ENCODE results near the gene SLC37A1. TPM values are rescaled to one million over a fixed set of nuclear protein-coding genes. Genes with fewer than 3 reads are reported as not detected.

The SLC37A1 gene
- total and polyA plus RNA-seq, 9 of the 15 experiments (the other 6 are each of a cell fraction or from before 2014, with no cell fraction given): 0.06 to 3.4 (median 0.40) TPM

DNA sequence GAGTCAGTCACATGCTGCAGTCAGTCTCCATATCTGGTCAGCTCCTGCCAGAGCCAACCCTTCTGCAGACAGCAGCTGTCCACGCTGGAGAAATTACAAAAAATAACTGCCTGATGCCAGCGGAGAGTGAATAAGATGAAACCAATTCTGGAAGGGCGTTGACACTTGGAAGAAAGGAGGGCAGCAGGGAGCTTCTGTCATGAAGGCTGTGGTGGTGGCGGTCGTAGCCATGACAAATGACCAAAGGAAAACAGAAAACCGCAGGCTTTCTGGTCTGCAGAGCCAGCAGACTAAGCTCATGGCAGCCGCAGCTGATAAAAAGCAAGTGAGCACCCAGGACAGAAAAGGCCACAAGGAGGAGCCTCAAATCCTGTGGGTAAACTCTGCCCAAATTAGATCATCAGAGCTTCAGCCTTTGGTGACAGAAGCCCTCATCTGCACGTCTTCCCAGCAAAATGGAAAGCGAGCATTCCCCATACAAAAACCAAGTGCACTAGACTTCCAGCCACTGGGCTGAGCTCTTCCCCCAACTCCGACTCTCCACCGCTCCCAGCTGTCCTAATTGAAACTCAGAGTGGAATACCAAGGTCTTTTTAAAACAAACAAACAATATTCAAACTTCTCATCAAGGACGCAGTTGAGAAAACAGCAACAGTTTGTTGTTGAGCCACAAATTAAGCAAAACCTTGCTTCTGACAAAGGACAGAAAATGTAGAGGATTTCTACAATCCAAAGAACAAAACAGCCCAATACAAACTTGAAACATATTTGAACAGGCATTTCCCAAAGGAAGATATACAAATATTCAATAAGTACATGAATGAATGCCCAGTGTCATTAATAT is 46.3 kb upstream of the SLC37A1 start (continued):
- TF ChIP-seq ZNF143 (CRISPR knock-in tag; IDR thresholded peaks at IDR 0.05): no peak
- TF ChIP-seq GABPB1 (CRISPR knock-in tag; IDR thresholded peaks at IDR 0.05): peak; percentile 44; the same call in 1 of the 2 replicates
- no peak for TF ChIP-seq MCM7 (IDR thresholded peaks at IDR 0.05)
- TF ChIP-seq, protein P1, sequence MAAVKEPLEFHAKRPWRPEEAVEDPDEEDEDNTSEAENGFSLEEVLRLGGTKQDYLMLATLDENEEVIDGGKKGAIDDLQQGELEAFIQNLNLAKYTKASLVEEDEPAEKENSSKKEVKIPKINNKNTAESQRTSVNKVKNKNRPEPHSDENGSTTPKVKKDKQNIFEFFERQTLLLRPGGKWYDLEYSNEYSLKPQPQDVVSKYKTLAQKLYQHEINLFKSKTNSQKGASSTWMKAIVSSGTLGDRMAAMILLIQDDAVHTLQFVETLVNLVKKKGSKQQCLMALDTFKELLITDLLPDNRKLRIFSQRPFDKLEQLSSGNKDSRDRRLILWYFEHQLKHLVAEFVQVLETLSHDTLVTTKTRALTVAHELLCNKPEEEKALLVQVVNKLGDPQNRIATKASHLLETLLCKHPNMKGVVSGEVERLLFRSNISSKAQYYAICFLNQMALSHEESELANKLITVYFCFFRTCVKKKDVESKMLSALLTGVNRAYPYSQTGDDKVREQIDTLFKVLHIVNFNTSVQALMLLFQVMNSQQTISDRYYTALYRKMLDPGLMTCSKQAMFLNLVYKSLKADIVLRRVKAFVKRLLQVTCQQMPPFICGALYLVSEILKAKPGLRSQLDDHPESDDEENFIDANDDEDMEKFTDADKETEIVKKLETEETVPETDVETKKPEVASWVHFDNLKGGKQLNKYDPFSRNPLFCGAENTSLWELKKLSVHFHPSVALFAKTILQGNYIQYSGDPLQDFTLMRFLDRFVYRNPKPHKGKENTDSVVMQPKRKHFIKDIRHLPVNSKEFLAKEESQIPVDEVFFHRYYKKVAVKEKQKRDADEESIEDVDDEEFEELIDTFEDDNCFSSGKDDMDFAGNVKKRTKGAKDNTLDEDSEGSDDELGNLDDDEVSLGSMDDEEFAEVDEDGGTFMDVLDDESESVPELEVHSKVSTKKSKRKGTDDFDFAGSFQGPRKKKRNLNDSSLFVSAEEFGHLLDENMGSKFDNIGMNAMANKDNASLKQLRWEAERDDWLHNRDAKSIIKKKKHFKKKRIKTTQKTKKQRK (IDR thresholded peaks at IDR 0.05; ENCODE audit: borderline replicate concordance, low read depth, low read length): no peak
- no peak for TF ChIP-seq POLR2AphosphoS2 (IDR thresholded peaks at IDR 0.05; ENCODE audit: low read length)
- no peak for TF ChIP-seq TAF15 (IDR thresholded peaks at IDR 0.05; ENCODE audit: low read depth, low read length)
- TF ChIP-seq ZNF696 (CRISPR knock-in tag; conservative IDR thresholded peaks at IDR 0.05): no peak
- TF ChIP-seq MAZ (CRISPR knock-in tag; conservative IDR thresholded peaks at IDR 0.05 in 1 of 2, IDR thresholded peaks at IDR 0.05 in 1 of 2): 0 out of 4 replicates have a peak, but pooled peaks of 1 of the 2 experiments have one; percentile 22
- TF ChIP-seq, protein P2, sequence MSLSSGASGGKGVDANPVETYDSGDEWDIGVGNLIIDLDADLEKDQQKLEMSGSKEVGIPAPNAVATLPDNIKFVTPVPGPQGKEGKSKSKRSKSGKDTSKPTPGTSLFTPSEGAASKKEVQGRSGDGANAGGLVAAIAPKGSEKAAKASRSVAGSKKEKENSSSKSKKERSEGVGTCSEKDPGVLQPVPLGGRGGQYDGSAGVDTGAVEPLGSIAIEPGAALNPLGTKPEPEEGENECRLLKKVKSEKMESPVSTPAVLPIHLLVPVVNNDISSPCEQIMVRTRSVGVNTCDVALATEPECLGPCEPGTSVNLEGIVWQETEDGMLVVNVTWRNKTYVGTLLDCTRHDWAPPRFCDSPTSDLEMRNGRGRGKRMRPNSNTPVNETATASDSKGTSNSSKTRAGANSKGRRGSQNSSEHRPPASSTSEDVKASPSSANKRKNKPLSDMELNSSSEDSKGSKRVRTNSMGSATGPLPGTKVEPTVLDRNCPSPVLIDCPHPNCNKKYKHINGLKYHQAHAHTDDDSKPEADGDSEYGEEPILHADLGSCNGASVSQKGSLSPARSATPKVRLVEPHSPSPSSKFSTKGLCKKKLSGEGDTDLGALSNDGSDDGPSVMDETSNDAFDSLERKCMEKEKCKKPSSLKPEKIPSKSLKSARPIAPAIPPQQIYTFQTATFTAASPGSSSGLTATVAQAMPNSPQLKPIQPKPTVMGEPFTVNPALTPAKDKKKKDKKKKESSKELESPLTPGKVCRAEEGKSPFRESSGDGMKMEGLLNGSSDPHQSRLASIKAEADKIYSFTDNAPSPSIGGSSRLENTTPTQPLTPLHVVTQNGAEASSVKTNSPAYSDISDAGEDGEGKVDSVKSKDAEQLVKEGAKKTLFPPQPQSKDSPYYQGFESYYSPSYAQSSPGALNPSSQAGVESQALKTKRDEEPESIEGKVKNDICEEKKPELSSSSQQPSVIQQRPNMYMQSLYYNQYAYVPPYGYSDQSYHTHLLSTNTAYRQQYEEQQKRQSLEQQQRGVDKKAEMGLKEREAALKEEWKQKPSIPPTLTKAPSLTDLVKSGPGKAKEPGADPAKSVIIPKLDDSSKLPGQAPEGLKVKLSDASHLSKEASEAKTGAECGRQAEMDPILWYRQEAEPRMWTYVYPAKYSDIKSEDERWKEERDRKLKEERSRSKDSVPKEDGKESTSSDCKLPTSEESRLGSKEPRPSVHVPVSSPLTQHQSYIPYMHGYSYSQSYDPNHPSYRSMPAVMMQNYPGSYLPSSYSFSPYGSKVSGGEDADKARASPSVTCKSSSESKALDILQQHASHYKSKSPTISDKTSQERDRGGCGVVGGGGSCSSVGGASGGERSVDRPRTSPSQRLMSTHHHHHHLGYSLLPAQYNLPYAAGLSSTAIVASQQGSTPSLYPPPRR (CRISPR knock-in tag; IDR thresholded peaks at IDR 0.05; ENCODE audit: borderline replicate concordance): no peak
- TF ChIP-seq, protein P3, sequence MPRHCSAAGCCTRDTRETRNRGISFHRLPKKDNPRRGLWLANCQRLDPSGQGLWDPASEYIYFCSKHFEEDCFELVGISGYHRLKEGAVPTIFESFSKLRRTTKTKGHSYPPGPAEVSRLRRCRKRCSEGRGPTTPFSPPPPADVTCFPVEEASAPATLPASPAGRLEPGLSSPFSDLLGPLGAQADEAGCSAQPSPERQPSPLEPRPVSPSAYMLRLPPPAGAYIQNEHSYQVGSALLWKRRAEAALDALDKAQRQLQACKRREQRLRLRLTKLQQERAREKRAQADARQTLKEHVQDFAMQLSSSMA (CRISPR knock-in tag; IDR thresholded peaks at IDR 0.05): no peak
- no peak for TF ChIP-seq ZC3H8 (IDR thresholded peaks at IDR 0.05)
- TF ChIP-seq PCBP1 (IDR thresholded peaks at IDR 0.05; ENCODE audit: low read depth, low read length, poor library complexity, severe bottlenecking): no peak
- no peak for TF ChIP-seq NR2C1 (IDR thresholded peaks at IDR 0.05)
- no peak for TF ChIP-seq NR2C1 (tag; IDR thresholded peaks at IDR 0.05)
- no peak for TF ChIP-seq SAFB (IDR thresholded peaks at IDR 0.05; ENCODE audit: borderline replicate concordance, low read depth, low read length)
- TF ChIP-seq ZNF764 (CRISPR knock-in tag; IDR thresholded peaks at IDR 0.05; ENCODE audit: low read depth): no peak
- TF ChIP-seq NFXL1 (CRISPR knock-in tag; IDR thresholded peaks at IDR 0.05): no peak

All from K562 (cell line).